K562 (cell line): ENCODE measurements around the gene TPSAB1. TPM values are rescaled to one million over a fixed set of nuclear protein-coding genes. Genes with fewer than 3 reads are reported as not detected.

Source experiments
- ATAC-seq: fragments of 200-7000 bp; cut with Tn5 transposase; 3 replicates; pipeline ENCODE4 v1.9.1; 2020; ENCODE audit warnings: moderate library complexity
- BruUV-seq: library from RNA; stranded (reverse); fragments of 400-500 nt; replicated peaks from 2 replicates; lab custom pipeline; 2021; lab: Mats Ljungman, UMichigan
- CTCF ChIA-PET: fragments of 300-600 bp; formaldehyde crosslinking; extraction: SDS; loops from one replicate; lab custom pipeline; 2021; ENCODE audit warnings: low intra/inter-chr PET ratio; lab: Yijun Ruan, JAX
- POLR2A ChIA-PET: fragments of 300-600, 350-650 bp; sonication (Branson Sonifier 250); formaldehyde crosslinking; extraction: SDS; loops from one replicate; lab custom pipeline; 2021; ENCODE audit warnings: antibody characterized with exemption, inconsistent platforms; lab: Yijun Ruan, JAX
- DNase-seq, 4 experiments: peaks; one replicate each; pipeline versions ENCODE4 v3.0.0 to v3.0.0-alpha.2; 2011 to 2018; ENCODE audit warnings: low spot score in 3 of 4, mixed read lengths in 3 of 4; ENCODE audit errors: extremely low read depth in 1 of 4
- FAIRE-seq: peaks from 2 replicates; lab custom pipeline; 2011; peaks lifted over from hg19 to GRCh38; lab: Jason Lieb, UNC
- H2AFZ ChIP-seq: 2 replicates; pipeline ENCODE4 v1.6.0; 2011; ENCODE audit warnings: low read depth, low read length, control low read depth, inconsistent platforms
- H3K27ac ChIP-seq: fragments of 200-600 bp; 3 replicates; pipeline ENCODE4 v1.8.0; 2011; ENCODE audit warnings: low read depth, mild to moderate bottlenecking, control low read depth, inconsistent platforms, low read length, moderate library complexity, mixed read lengths; ENCODE audit errors: extremely low read depth
- H3K27me3 ChIP-seq, 2 experiments: fragments of 300-600 bp in 1 of 2; 2 replicates in 1 of 2; 3 replicates in 1 of 2; pipeline versions ENCODE4 v1.6.0 to v1.8.0; 2011; ENCODE audit warnings: inconsistent platforms in 2 of 2, low read length in 2 of 2, mild to moderate bottlenecking in 1 of 2, mixed read lengths in 1 of 2, moderate library complexity in 1 of 2; ENCODE audit not compliant: control insufficient read depth in 2 of 2, insufficient read depth in 2 of 2
- H3K36me3 ChIP-seq: fragments of 300-600 bp; 3 replicates; pipeline ENCODE4 v1.8.0; 2011; ENCODE audit warnings: mild to moderate bottlenecking, low read length, inconsistent platforms; ENCODE audit not compliant: control insufficient read depth, insufficient read depth
- H3K4me1 ChIP-seq, 2 experiments: fragments of 200-600 bp in 1 of 2; replicated peaks in 1 of 2; 2 replicates in 1 of 2; 3 replicates in 1 of 2; pipeline versions ENCODE4 v1.5.1 to v1.8.0; 2011; ENCODE audit warnings: inconsistent platforms in 2 of 2, low read length in 2 of 2, mild to moderate bottlenecking in 1 of 2, mixed read lengths in 1 of 2, moderate library complexity in 1 of 2; ENCODE audit not compliant: control insufficient read depth in 2 of 2, insufficient read depth in 2 of 2
- H3K4me2 ChIP-seq: 2 replicates; pipeline ENCODE4 v1.6.1; 2011; ENCODE audit warnings: low read length, control low read depth, inconsistent platforms, mixed read lengths; ENCODE audit not compliant: insufficient read depth
- H3K4me3 ChIP-seq: fragments of 200-600 bp; sonication (generic), shearing (Covaris generic); 2 replicates; pipeline ENCODE4 v1.5.1; 2016; ENCODE audit warnings: control low read depth, inconsistent platforms
- H3K79me2 ChIP-seq: fragments of 200-600 bp; 3 replicates; pipeline ENCODE4 v1.8.0; 2011; ENCODE audit warnings: low read length, inconsistent platforms; ENCODE audit not compliant: control insufficient read depth, insufficient read depth
- H3K9ac ChIP-seq, 2 experiments: 2 replicates each; pipeline versions ENCODE4 v1.6.0 to v1.6.1; 2011; ENCODE audit warnings: low read depth in 2 of 2, low read length in 2 of 2, control low read depth in 1 of 2, inconsistent platforms in 1 of 2, mild to moderate bottlenecking in 1 of 2, mixed read lengths in 1 of 2; ENCODE audit not compliant: insufficient read depth in 1 of 2
- H3K9me1 ChIP-seq: one replicate; pipeline ENCODE4 v1.6.0; 2011; ENCODE audit warnings: inconsistent platforms, mild to moderate bottlenecking, low read length, moderate library complexity; ENCODE audit not compliant: control insufficient read depth, insufficient read depth
- H3K9me3 ChIP-seq: replicated peaks from 2 replicates; pipeline ENCODE4 v1.5.1; 2011; ENCODE audit warnings: low read depth, low read length, inconsistent platforms; ENCODE audit not compliant: control insufficient read depth, insufficient read depth
- H4K20me1 ChIP-seq: replicated peaks from 2 replicates; pipeline ENCODE4 v1.6.1; 2011; ENCODE audit warnings: low read length, inconsistent platforms, mixed read lengths; ENCODE audit not compliant: control insufficient read depth, insufficient read depth
- CC2D1A ChIP-seq: fragments of 450-650 bp; IDR thresholded peaks from 2 replicates; pipeline ENCODE4 v1.6.1; 2017; ENCODE audit warnings: mild to moderate bottlenecking
- KLF13 ChIP-seq: fragments of 450-650 bp; IDR thresholded peaks from 2 replicates; pipeline ENCODE4 v1.6.1; 2016; ENCODE audit warnings: missing genetic modification characterization, low read depth, mild to moderate bottlenecking, missing compliant biosample characterization, moderate library complexity, borderline replicate concordance
- KLF16 ChIP-seq: IDR thresholded peaks from 2 replicates; pipeline ENCODE4 v1.6.1; 2016; ENCODE audit warnings: antibody characterized with exemption
- LARP7 ChIP-seq: fragments of 450-650 bp; IDR thresholded peaks from 2 replicates; pipeline ENCODE4 v1.6.1; 2016
- PCBP1 ChIP-seq: fragments of 200-400 bp; formaldehyde crosslinking; IDR thresholded peaks from 2 replicates; pipeline ENCODE4 v1.6.1; 2018; ENCODE audit warnings: mild to moderate bottlenecking, low read depth, low read length; ENCODE audit not compliant: poor library complexity, severe bottlenecking
- SMAD2 ChIP-seq: fragments of 150-350 bp; IDR thresholded peaks from 2 replicates; pipeline ENCODE4 v1.6.1; 2014; ENCODE audit warnings: low read depth, mild to moderate bottlenecking, low read length
- SRSF7 ChIP-seq: fragments of 200-400 bp; formaldehyde crosslinking; optimal IDR thresholded peaks from 2 replicates; pipeline ENCODE3; 2017; ENCODE audit warnings: mild to moderate bottlenecking, low read depth, low read length
- XRCC3 ChIP-seq: fragments of 450-650 bp; IDR thresholded peaks from 2 replicates; pipeline ENCODE4 v1.6.1; 2017; ENCODE audit warnings: mild to moderate bottlenecking, moderate library complexity
- ZNF263 ChIP-seq: sonication (generic); formaldehyde crosslinking; IDR thresholded peaks from 2 replicates; pipeline ENCODE4 v1.8.0; 2022; ENCODE audit warnings: mild to moderate bottlenecking, missing genetic modification reagents, borderline replicate concordance
- WGBS: fragments of 100-300 bp; shearing (Covaris generic); methylation state at CpG from one replicate; pipeline ENCODE4 v1.1.6; 2016; ENCODE audit warnings: low coverage, mixed read lengths; ENCODE audit not compliant: insufficient coverage; ENCODE audit errors: missing lambda C conversion rate; 5-methylcytosine and 5-hydroxymethylcytosine counted together
- in situ Hi-C: fragments of 300-500 bp; cut with MboI; formaldehyde crosslinking; loops from 4 replicates; pipeline ENCODE4 v1.15.0; 2018; ENCODE audit warnings: inconsistent platforms, mixed read lengths
- intact Hi-C: fragments of 100-400 bp; cut with micrococcal nuclease; formaldehyde crosslinking; loops from 2 replicates; pipeline ENCODE4 v1.14.2; 2022
- polyA plus RNA-seq, 8 experiments: library from polyadenylated mRNA; depleted of rRNA in 4 of 8; stranded (reverse) in 5 of 8; unstranded in 3 of 8; fragments of >200 nt; fragmentation: Nextera tagmentation in 2 of 8; fragmentation: Illumina TruSeq in 1 of 8; extraction: Ambion mirVana in 2 of 8; extraction: Trizol in 1 of 8; gene quantifications; 2 replicates each; pipeline versions ENCODE4 v1.2.1 to v1.2.3, GENCODE V29; 2011 to 2014; ENCODE audit warnings: inconsistent platforms in 1 of 8, missing spikeins in 1 of 8
- total RNA-seq, 7 experiments: library from RNA; depleted of rRNA in 6 of 7; stranded (reverse); fragments of >200 nt in 6 of 7; fragmentation: Illumina TruSeq in 2 of 7; extraction: Trizol in 2 of 7; gene quantifications; 2 replicates each; pipeline versions ENCODE4 v1.2.1 to v1.2.3, GENCODE V29; 2011 to 2021; ENCODE audit warnings: low replicate concordance in 1 of 7
- TF ChIP-seq, protein P1 (sequence below): fragments of 450-650 bp; conservative IDR thresholded peaks from 2 replicates; pipeline ENCODE4 v1.6.1; 2016; ENCODE audit warnings: missing genetic modification characterization, low read depth, mild to moderate bottlenecking, control low read depth, missing compliant biosample characterization
- TF ChIP-seq, protein P2 (sequence below): fragments of 450-650 bp; IDR thresholded peaks from 2 replicates; pipeline ENCODE4 v1.6.1; 2017; ENCODE audit warnings: antibody characterized with exemption
- TF ChIP-seq, protein P3 (sequence below): sonication (generic); formaldehyde crosslinking; IDR thresholded peaks from 2 replicates; pipeline ENCODE4 v1.8.1; 2022; ENCODE audit warnings: missing genetic modification reagents

The TPSAB1 gene
- total and polyA plus RNA-seq, 9 of the 15 experiments (the other 6 are each of a cell fraction or from before 2014, with no cell fraction given) = not detected

DNA sequence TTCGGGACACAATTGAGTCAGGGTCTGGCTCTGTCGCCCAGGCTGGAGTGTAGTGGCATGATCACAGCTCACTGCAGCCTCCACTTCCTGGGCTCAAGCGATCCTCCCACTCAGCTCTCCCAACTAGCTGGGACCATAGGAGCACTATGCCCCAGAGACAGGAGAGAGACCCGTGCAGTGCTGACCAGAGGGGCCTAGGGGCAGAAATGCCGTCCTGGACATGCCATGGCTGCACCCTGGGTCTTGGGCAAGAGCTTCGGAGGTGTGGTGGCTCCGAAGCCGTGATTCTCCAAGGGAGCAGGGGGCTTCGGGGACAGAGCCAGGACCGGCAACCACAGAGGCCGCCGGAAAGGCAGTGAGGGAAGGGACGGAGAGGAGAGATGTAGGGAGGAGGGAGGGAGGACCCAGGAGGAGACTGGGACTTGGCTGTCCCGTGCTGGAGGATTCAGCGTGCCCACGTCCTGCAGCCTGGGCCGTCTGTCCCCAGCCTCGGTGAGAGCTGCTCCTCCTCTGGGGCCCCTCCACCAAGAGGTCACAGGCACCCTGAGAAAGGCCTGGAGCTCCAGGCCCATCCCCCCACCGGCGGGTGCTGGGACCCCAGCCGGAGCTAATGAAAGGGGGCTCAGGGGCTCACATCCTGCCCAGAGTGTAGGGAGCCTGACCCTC, 37.2 kb downstream of the TPSAB1 start:
- in situ Hi-C loops = no loop called here
- intact Hi-C loops = no loop called here
- WGBS = 12% methylated on average over 17 of the region's 21 CpGs
- FAIRE-seq = no peak
- Histone ChIP-seq H3K4me2 (no peak overlapping the region), H3K9ac (peak overlapping the region in 1 of 2 experiments; percentile 52; a peak in 1 of 4 replicates), H3K79me2 (no peaks in the 10 kb centered on the region), H3K9me3 (no peaks in the 10 kb centered on the region), H3K4me3 (no peak overlapping the region), H3K27ac (no peak overlapping the region), H3K9me1 (no peaks in the 10 kb centered on the region), H3K4me1 (peaks cover 0 to 55% of the 10 kb centered on the region in 2 experiments; a peak in 2 of 5 replicates), H4K20me1 (no peaks in the 10 kb centered on the region), H2AFZ (no peak overlapping the region), H3K36me3 (no peaks in the 10 kb centered on the region), H3K27me3 (peaks cover 23 to 58% of the 10 kb centered on the region in 2 experiments; a peak in 4 of 5 replicates)
- BruUV-seq = no TSS peak
- ChIA-PET POLR2A (interaction anchor here (0.6 to 1.7 kb wide), 7 partner anchors 9 to 474 kb away, joined by 3 to 7 read pairs (median 4); no protein-coding TSS in a partner anchor), CTCF (interaction anchor here (0.6 kb wide), 1 partner anchor 31 kb away, joined by 4 read pairs; no protein-coding TSS in a partner anchor)
- TF ChIP-seq, protein P1, sequence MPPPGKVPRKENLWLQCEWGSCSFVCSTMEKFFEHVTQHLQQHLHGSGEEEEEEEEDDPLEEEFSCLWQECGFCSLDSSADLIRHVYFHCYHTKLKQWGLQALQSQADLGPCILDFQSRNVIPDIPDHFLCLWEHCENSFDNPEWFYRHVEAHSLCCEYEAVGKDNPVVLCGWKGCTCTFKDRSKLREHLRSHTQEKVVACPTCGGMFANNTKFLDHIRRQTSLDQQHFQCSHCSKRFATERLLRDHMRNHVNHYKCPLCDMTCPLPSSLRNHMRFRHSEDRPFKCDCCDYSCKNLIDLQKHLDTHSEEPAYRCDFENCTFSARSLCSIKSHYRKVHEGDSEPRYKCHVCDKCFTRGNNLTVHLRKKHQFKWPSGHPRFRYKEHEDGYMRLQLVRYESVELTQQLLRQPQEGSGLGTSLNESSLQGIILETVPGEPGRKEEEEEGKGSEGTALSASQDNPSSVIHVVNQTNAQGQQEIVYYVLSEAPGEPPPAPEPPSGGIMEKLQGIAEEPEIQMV (tag) = peak; percentile 90
- TF ChIP-seq ZNF263 (CRISPR knock-in tag) (peak; percentile 85), KLF16 (no peak), KLF13 (tag) (no peak), PCBP1 (no peak), LARP7 (no peak), XRCC3 (no peak), SRSF7 (no peak), CC2D1A (peak; percentile 49; the same call in 1 of the 2 replicates), SMAD2 (no peak)
- TF ChIP-seq, protein P2, sequence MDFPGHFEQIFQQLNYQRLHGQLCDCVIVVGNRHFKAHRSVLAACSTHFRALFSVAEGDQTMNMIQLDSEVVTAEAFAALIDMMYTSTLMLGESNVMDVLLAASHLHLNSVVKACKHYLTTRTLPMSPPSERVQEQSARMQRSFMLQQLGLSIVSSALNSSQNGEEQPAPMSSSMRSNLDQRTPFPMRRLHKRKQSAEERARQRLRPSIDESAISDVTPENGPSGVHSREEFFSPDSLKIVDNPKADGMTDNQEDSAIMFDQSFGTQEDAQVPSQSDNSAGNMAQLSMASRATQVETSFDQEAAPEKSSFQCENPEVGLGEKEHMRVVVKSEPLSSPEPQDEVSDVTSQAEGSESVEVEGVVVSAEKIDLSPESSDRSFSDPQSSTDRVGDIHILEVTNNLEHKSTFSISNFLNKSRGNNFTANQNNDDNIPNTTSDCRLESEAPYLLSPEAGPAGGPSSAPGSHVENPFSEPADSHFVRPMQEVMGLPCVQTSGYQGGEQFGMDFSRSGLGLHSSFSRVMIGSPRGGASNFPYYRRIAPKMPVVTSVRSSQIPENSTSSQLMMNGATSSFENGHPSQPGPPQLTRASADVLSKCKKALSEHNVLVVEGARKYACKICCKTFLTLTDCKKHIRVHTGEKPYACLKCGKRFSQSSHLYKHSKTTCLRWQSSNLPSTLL = peak; percentile 59; the same call in 1 of the 2 replicates
- TF ChIP-seq, protein P3, sequence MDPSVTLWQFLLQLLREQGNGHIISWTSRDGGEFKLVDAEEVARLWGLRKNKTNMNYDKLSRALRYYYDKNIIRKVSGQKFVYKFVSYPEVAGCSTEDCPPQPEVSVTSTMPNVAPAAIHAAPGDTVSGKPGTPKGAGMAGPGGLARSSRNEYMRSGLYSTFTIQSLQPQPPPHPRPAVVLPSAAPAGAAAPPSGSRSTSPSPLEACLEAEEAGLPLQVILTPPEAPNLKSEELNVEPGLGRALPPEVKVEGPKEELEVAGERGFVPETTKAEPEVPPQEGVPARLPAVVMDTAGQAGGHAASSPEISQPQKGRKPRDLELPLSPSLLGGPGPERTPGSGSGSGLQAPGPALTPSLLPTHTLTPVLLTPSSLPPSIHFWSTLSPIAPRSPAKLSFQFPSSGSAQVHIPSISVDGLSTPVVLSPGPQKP = no peak
- DNase-seq = no peak
- no peak for ATAC-seq
